HG03025 (cell line): ENCODE results near the gene HOXD3.

ENCODE experiments used
- ATAC-seq: cut with Tn5 transposase; IDR thresholded peaks from one replicate; pipeline ENCODE4 v1.9.1; 2021; ENCODE audit warnings: mild to moderate bottlenecking, moderate library complexity; ENCODE audit not compliant: unreplicated experiment, low FRiP score

HOXD3 gene

DNA sequence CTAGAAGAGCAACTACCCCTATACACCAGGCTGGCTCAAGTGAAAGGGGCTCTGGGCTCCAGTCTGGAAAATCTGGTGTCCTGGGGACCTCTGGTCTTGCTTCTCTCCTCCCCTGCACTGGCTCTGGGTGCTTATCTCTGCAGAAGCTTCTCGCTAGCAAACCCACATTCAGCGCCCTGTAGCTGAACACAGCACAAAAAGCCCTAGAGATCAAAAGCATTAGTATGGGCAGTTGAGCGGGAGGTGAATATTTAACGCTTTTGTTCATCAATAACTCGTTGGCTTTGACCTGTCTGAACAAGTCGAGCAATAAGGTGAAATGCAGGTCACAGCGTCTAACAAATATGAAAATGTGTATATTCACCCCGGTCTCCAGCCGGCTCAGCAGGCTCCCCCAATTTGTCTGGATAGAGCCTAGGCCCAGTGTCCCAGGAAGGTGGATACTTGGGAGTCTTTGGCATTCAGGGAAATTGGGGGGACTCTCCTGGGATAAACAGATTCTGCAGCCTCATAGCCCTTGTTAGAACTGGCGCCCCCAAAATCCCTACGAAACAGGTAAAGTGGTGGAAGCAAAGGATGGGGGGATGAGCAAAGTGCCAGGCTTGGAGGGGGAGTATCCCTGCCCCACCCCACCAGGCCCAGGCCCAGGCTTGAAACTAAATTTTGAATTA is 8.2 kb upstream of the HOXD3 start:
- no peak for ATAC-seq

DNA sequence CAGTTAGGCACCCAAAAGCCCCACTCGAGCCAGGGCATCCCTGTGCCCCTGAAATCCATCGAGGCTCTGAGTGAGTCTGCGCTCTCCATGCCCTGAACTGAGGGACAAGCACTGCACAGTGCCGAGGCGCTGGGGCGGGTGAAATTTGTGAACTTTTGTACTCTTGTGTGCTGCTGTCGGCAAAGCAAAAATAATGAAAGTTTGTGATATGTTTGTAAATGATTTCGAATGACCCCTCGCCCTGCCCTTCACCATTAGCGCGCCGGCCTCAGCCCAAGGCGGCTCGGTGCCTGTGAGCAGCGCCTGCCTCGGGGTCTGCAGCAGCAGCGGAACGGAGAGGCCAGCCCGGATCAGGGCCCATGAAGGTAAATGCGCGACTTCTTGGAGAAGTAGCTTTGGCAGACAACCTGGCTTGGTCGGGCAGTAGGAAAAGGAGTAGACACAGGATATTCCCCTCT is 7.6 kb upstream of the HOXD3 start:
- ATAC-seq, result no peak

DNA sequence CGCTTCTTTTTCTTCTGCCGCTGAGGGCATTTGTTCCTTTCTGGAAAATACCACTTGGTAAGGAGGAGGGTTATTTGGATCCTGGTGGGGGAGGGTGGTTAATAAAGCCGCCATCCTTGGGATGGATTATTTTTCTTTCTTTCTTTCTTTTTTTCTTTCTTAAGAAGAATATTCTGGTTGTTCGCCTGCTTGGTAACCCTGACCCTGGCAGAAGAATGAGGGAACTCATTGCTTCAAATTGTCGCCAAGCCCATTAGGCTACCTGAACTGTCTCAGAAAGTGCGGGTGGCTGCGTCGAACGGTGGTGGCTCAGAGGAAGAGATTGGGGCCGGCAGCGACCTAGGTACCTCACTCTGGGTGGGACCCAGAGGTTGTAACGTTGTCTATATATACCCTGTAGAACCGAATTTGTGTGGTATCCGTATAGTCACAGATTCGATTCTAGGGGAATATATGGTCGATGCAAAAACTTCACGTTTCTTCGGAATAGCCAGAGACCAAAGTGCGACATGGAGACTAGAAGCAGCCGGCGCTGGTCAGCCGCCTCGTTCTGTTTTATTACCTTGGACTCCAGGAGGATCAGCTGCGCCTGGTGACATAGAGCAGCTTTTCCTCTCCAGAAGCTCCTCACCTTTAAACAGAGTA is 7.0 kb upstream of the HOXD3 start:
- no peak for ATAC-seq

DNA sequence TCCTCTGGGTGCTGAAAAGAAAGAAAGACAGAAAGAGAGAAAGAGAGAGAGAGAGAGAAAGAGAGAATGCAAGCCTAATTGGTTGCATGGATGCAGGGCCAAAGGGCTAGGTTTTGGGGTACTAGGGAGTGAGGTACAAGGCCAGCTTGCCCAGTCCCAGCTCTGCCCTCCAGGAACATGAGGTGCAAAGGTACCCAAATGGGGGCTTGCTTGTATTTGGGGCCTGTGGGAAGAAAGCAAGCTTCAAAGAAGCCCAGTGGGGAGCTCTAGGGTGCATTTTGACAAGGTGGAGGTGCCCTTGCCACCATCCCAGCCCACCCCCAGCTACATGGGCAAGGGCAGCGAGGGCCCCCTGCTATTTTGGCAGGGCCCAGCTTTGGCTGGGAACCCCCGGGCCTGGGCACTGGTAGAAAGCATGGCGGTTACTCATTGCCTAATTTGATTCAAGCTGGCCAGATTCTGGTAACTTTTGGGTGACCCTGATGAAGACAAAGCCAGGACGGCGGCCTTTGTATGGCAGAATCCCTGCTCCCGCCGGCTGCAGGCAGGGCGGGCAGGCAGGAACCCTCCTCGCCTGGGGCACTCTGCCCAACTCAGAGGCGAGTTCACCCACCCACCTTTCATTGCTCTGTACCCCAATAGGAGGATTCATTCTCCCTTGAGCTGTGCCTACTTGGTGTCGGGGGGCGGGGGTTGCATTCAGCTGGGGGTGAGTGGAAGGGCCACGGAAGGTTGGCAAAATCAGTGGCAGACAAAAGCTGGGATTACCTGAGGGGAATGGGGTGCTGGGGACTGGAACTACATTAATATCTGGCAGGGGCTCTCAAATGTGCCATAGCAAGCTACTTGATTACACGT is 6.3 kb upstream of the HOXD3 start:
- ATAC-seq, result no peak

DNA sequence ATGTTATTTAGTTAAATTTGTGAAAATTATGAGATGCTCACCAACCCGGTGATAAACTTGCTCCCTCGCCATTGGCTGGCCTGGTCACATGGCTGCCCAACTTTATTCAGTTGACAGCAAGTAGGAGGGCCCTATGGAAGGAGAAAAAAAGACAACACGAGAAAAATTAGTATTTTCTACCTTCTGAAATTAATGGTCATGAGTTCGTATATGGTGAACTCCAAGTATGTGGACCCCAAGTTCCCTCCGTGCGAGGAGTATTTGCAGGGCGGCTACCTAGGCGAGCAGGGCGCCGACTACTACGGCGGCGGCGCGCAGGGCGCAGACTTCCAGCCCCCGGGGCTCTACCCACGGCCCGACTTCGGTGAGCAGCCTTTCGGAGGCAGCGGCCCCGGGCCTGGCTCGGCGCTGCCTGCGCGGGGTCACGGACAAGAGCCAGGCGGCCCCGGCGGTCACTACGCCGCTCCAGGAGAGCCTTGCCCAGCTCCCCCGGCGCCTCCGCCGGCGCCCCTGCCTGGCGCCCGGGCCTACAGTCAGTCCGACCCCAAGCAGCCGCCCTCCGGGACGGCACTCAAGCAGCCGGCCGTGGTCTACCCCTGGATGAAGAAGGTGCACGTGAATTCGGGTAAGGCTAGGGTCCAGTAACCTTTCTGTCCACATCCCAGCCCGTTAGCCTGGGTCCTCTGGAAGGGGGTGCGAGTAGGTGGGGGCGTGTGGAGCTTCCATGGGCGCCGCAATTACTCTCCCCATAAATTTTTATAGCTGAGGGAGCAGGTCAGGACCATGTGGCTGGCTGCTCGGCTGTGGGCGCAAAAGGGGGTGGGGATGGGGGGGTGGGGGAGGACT is 5.4 kb upstream of the HOXD3 start, which contains the start of gene HOXD4:
Gene HOXD4, plus strand, starts transcription at position 109 of the 846 bp plus-strand sequence. Its CDS starts 84 bp downstream, at position 193.
- ATAC-seq, result no peak

DNA sequence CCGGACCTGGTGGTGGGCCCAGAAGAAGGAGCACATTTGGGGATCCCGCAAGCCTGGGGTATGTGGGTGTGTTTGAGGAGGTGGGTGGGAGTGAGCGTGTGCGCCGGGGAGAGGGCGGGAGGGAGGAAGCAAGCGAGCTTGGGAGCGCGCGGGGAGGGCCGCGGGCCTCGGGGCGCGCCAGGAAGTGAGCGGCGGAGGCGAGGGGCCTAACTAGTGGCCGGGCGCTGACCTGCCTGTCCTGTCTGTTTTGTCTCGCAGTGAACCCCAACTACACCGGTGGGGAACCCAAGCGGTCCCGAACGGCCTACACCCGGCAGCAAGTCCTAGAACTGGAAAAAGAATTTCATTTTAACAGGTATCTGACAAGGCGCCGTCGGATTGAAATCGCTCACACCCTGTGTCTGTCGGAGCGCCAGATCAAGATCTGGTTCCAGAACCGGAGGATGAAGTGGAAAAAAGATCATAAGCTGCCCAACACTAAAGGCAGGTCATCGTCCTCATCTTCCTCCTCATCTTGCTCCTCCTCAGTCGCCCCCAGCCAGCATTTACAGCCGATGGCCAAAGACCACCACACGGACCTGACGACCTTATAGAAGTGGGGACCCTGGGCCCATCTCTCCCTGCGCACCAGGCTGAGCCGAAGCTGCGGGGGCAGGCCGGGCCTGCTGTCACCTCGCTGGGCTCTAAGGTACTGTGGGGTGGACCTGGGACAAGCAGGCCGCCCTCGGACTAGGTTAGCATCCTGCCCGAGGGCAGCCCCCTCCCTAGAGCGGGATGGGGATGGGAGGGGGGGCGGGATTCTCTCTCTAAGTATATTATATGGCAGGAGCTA is 4.5 kb upstream of the HOXD3 start:
- ATAC-seq, result no peak

DNA sequence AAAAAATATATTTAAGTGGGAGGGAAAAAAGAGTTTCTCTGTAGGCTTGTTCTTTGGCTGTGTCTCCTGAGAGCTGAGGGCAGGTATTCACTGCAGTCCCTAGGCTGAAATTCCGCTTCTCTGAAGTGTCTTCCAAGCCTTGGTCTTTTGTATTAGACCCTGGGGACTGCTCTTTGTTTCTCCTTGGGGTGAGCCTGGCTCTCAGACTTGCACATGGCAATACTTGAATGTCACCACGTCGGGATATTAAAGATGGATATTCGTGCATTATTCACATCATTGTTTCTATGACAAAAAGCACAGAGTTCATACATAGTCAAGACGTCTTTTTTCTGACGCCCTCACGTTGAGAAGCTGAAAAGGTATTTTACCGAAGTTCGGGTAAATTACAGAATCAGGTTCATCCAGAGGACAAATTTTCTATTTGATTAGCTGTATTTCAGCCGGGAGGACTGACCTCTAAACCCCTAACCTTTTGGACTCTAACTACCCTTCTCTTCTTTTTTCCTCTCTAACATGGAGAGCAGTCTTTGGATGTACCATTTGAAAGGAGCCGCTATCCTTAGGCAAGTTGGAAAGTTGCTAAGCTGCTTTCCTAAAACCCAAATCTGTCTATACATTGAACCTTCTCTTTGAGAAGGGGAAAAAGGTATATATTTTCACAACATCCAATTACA is 2.4 kb upstream of the HOXD3 start:
- ATAC-seq, result no peak

DNA sequence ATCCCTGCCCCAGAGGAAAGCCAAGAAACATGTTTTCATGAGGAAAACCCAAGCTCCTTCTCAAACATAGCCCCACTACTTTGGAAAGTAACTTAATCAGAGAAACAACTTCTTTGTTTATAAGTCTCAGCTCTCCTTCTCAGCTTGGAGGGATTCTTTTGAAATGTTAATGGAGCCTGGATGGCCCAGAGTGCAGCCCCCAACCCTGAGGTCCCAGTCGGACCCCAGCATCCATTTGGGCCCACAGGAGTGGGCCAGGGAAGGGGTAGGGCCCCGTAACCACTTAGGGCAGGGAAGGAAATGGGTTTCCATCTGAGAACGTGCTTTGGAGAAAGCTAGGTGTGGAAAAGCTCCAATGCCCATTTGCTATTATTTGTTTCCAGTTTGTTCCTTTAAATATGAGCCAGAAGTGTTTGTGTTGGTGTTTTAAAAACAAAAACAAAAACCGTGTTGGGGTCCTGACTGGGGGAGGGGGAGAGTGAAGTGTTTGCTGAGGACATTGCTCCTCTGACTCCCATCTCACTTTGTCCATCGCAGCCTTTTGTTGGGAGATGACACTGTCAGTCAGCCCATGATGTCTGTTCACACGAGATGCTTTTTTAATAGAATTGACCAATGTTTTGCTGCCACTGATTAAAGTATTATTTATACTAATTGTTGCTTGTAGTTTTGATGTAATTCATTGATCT is 1.6 kb upstream of the HOXD3 start:
- ATAC-seq, result no peak

DNA sequence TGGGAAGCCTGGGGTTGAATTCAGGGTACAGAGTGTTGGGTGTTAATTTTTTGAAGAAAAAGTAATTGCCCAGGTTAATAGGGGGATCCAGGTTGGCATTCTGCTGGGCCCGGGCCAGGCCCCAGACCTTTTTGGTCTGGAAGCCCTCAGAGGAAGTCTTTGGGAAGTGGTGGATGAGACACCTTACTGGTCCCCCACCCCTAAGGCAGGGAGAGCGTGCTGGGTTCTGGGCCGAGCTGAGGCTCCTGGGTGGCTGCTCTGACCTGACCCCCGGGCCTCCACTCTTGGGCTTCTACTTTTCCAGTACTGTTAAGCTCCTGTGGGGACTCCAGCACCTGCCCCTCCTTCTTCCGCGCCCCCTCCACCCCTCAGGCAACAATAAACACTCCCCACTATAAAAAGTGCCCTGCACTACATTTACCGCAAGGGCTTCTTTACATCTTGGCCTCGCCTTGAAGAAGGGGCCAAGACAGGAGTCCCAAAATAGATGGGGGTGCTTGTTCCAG is 753 bp upstream of the HOXD3 start:
- ATAC-seq, result no peak

DNA sequence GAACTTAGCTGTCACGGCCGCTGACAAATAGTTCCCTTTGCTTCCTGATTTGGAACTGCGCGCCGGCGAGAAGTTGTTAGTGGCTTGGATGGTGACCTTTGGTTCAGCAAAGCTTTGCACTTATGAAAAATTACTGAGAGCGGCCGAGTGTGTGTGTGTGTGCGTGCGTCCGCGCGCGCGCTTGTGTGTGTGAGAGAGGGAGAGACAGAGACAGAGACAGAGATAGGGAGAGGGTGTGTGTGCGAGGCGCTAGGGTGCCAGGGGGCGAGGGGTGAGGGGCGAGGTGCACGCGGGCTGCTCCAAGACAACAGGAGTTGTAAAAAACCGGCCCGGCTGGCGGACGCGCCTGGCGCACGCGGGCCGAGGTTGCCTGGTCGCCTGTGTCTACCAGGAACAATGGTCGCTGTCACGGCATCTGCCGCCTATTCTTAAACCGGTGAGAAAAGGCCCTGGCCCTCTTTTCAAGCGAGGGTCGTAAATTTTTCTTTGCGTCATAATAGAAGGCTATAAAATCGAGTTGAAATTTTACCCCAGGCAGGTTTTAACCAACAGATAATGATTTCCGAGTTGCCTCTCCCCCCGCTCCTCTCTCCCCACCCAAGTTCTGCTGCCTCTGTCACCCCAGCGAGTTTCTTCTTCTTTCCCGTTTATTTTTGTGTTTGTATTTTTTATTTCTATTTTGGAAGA is 535 bp downstream of the HOXD3 start:
- ATAC-seq, result no peak

DNA sequence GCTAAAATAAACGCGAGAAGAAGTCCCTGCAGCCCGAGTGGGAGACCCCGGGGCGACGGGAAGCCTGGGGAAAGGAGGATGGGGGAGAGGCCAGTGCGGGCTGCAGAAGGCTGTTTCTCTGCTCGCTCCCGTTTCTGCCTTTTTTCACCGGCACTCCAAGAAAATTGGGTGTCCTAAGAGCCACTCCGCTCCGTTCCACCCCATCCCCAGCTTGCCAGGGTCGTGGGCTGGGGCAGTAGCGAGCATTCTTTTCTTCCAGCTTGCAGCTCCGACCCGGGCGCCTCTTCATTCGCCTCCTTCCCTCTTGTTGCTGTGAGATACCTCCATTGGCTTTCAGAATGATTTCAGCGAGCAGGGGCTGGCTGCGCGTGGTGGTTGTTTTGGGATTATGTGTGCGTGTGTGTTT is 1.1 kb downstream of the HOXD3 start:
- no peak for ATAC-seq

DNA sequence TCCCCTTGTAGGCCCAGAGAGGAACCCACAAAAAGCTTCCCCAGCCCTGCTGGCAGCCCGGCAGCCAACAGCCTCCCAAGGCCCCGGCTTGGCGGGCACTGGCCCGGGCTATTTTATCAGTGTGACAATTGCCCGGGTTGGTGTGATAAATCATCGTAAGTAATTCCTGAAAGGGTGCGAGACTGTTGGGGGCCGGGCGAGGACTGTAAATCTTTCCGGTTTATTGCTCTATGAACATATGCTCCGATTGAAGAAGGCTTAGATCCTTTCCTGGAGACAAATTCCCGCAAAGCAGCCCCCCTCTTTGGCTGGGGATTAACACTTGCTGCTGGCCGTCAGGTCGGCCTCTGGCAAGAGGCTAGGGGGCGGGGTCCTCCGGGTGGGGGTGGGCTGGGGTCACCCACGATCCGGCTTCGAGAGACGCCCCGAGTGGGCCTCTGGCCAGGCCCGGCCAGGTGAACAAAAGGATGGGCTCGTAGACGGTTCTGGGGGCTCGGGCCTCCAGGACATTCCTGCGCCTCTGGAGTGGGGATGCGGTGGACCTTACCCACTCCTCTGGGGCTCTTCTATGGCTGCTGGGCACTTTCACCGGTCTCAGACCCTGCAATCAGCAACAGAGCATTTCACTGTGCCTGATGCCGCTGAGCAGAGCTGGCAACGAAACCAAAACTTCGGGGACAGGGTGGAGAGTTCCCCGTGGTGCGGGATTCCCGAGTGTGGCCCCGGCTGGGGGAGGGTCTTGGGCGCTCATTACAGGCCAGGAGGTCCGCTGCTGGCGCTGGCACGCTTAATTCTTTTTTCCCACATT is 2.0 kb downstream of the HOXD3 start:
- no peak for ATAC-seq

DNA sequence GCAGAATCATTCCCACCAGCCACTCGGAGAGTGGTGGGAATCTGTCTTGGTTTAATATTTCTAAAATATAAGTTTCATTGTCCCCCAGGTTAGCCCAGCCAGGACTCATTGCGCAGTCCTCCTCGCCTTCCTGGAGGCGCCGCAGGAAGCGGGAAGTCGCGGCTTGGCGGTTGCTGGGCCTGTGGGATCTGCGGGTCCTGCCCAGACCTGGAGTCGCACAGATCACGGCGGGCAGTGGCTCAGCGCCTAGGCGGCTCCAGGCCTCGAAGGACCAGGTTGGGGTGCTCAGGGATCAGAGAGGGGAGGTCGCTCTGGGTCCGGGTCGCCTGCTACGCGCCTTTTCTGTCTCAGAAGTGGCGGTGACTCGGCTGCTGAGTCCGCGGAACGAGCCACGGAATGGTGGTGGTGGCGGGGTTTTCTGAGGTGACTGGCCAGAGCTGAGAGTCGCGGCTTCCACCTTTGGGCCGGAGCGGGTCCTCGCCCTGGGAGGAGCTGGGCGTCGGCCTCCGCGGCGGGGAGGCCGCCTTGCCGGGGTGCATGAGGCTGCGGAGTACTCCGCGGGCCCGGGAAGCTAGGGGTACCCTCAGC is 2.6 kb downstream of the HOXD3 start:
- no peak for ATAC-seq

DNA sequence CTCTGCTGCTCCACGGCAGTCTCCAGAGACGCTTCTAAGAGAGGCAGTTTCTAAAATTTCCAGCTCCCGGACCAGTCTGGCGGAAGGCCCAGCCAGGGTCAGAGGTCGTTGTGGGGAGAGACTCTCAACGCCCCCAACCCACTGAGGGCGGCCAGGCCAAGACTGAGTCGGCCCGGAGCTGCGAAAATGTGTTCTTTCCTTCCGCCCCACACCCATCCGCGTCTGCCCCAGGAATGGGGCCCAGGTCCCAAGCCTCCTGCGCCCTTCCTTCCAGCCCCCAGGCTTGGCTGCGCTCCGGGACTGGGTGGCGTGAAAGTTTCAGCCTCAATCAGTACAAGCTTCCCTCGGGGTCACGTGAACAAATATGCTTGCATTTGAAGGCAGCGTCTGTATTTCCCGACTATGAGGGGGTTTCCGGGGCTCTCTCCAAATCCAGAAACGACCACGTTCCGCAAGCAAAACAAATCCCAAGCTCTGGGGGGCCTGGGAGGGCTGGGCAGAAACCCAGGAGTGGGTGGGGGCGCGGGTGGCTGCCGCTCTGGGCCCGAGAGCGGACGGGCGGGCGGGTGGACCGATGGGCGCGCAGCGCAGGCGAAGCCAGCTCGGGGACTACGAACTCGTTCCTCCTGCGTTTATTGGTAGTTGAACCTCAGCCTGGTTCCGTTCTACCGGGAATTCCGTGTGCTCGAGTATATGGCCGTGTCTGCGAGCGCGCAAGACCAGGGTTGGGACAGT is 3.3 kb downstream of the HOXD3 start:
- no peak for ATAC-seq

DNA sequence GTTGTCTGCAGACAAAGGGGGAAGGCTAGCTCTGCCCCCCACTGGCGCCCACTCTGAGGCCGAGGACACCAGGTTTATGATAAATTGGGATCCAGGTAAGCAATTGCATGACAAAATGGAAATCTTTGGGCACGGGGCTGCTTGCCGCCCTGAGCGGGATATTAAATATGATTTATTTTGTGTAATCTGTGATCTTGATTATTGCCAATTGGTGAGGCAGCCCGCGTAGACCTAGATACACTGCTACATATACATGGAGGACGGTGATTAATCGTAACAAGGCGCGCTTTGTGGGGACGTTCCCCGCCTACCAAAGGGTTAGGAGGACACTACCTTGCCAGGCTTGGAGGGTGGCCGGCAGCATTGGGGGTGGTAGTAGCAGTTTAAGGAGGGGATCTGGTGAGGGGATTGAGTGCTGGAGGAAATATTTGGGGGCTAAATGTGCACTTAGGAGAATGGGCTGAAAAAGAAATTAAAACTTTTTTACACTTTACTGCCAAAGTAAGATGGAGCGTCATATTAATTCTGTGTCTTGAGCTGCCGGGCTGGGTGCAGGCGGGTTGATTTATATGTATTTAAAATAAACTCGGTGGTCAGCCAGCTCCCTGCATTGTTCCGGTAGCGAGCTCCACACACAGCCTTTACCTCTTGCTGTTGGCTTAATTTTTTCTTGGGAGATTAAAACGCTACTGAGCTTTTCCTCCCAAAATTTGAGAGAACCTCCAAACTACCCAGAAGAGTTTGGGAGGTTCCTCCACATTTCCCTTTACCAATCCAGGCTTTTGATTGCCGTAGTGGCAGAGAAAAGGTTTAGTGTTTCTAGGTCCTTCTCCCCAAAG is 4.1 kb downstream of the HOXD3 start:
- no peak for ATAC-seq
